GM12872 (cell line): ENCODE measurements around the gene DHTKD1.

Source experiments
- TF ChIP-seq, protein P1 (sequence below): IDR thresholded peaks from 3 replicates; pipeline ENCODE4 v1.5.1; 2011; ENCODE audit warnings: low read depth, mild to moderate bottlenecking, low read length, moderate library complexity; ENCODE audit not compliant: insufficient read depth

The DHTKD1 gene

DNA sequence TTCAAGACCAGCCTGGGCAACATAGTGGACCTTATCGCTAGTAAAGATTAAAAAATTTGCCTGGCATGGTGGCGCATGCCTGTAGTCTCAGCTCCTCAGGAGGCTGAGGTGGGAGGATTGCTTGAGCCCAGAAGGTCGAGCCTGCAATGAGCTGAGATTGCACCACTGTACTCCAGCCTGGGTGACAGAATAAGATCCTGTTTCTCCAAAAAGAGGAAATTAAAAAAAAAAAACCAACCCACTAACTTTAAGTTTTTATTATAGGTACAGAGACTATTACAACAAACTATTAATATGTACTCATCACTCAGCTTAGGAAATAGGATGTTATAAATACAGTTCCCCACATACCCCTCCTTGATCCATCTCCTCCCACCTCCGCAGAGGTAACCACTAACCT lies 30.2 kb downstream of the DHTKD1 start:
- TF ChIP-seq, protein P1, sequence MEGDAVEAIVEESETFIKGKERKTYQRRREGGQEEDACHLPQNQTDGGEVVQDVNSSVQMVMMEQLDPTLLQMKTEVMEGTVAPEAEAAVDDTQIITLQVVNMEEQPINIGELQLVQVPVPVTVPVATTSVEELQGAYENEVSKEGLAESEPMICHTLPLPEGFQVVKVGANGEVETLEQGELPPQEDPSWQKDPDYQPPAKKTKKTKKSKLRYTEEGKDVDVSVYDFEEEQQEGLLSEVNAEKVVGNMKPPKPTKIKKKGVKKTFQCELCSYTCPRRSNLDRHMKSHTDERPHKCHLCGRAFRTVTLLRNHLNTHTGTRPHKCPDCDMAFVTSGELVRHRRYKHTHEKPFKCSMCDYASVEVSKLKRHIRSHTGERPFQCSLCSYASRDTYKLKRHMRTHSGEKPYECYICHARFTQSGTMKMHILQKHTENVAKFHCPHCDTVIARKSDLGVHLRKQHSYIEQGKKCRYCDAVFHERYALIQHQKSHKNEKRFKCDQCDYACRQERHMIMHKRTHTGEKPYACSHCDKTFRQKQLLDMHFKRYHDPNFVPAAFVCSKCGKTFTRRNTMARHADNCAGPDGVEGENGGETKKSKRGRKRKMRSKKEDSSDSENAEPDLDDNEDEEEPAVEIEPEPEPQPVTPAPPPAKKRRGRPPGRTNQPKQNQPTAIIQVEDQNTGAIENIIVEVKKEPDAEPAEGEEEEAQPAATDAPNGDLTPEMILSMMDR: no peak

DNA sequence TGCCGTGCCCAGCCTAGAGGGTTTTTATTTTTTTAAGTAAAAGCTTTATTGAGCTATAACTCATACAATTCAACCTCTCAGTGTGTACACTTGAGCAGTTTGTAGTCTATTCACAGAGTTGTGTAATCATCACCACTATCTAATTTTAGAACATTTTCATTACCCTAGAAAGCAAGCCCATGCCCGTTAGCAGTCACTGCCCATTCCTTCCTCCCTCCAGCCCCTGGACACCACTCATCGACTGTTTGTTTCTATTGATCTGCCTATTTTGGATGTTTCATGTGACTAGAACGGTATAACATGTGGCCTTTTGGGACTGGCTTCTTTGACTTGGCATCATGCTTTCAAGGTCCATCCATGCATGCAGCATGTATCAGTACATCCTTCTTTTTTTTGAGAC lies 35.0 kb downstream of the DHTKD1 start:
- TF ChIP-seq, protein P1: no peak

DNA sequence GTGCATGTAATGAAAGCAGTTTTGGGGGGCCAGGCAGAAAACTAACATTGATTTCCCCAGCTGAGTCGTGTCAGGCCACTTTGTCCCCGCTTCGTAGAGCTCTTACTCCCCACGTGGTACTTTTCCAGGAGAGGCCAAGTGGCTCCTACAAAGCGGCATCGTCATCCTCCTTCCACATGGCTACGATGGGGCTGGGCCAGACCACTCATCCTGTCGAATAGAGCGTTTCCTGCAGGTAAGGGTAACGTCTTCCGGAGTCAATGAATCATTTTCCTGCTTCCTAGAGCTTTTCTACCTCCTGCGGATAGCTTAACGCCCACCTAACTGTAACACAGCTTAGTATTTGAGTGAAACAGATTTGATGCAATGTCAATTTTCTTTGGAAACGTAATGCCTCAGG lies 39.0 kb downstream of the DHTKD1 start:
- TF ChIP-seq, protein P1: no peak

DNA sequence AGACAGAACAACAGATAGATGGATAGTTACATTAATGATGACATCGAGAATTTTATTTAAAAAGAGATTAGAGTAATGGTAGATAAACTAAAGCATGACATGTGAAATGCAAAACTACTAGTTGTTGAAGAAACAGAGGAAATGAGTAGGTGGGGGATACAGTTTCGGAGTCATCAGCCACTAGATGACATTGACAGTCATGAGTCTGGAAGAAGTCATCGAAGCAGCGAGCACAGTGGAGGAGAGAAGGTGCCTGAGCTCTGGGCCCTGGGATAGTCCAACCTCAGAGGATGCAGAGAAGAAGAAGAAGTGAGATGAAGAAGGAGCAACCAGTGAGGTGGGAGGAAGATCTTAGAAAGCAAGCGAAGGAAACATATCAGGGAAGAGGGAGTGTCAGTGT lies 40.5 kb downstream of the DHTKD1 start:
- TF ChIP-seq, protein P1: no peak

DNA sequence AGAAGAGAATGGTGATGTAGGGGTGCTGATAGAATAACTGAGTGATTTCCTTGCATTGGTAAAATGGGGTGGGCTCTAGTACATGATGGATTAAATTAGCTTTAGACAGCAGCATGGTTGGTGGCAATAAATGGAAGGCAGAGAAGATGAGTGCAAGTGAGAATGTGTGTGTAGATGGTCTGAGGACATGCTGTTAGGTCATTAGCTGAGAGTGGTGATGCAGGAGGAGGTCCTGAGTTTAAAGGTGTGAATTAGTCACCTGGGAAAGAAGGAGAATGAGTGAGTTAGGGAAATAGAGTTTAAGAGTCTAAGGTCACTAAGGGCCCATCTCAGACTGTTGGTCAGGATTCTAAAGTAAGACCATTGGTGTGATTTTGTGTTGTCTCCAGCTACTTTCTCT lies 42.8 kb downstream of the DHTKD1 start:
- TF ChIP-seq, protein P1: no peak

DNA sequence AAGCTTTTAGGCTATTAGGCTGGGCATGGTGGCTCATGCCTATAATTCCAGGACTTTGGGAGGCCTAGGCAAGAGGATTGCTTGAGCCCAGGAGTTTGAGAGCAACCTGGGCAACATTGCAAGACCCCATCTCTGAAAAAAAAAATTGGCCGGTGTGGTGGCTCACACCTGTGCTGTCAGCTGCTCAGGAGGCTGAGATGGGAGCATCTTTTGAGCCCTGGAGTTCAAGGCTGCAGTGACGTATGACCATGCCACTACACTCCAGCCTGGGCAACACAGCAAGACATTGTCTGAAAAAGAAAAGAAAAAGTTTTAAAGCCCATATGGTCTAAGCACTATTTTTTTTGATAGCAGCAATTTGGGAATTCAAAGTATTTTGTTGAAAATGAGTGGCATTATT lies 44.9 kb downstream of the DHTKD1 start:
- TF ChIP-seq, protein P1: no peak

DNA sequence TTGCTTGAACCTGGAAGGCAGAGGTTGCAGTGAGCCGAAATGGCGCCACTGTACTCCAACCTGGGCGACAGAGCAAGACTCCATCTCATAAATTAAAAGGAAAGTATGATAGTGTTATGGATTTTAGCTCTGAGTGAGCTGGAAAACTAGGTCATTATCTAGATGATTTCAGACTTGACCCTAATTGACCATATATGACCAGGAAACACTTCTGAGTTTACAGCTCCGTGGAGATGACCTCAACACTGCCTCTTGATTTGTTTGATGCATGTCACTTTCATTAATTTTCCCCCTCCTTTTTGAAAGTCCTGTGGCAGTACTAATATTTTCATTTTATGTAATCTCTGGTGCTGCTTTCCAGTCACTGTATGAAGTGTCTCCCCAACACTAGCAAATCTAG lies 52.9 kb downstream of the DHTKD1 start:
- TF ChIP-seq, protein P1: no peak
